Fibroblast of mammary gland (primary cell): ENCODE measurements around the gene ARID1B.
"Not testable (repeated sequence)": the region's sequence is repeated elsewhere in the genome, so short reads cannot be mapped to it uniquely, and the experiment has no call there.

Experiments used
- DNase-seq: peaks from one replicate; pipeline ENCODE4 v3.0.0-alpha.2; 2010; ENCODE audit warnings: low read depth
- H3K4me3 ChIP-seq: 2 replicates; pipeline ENCODE4 v1.5.1; 2011; ENCODE audit warnings: low read depth, mild to moderate bottlenecking, low read length, moderate library complexity; ENCODE audit not compliant: control insufficient read depth
- TF ChIP-seq, protein P1 (sequence below): conservative IDR thresholded peaks from 2 replicates; pipeline ENCODE4 v1.5.1; 2011; ENCODE audit warnings: low read depth, low read length, inconsistent platforms; ENCODE audit not compliant: control insufficient read depth, insufficient read depth

ARID1B gene

DNA sequence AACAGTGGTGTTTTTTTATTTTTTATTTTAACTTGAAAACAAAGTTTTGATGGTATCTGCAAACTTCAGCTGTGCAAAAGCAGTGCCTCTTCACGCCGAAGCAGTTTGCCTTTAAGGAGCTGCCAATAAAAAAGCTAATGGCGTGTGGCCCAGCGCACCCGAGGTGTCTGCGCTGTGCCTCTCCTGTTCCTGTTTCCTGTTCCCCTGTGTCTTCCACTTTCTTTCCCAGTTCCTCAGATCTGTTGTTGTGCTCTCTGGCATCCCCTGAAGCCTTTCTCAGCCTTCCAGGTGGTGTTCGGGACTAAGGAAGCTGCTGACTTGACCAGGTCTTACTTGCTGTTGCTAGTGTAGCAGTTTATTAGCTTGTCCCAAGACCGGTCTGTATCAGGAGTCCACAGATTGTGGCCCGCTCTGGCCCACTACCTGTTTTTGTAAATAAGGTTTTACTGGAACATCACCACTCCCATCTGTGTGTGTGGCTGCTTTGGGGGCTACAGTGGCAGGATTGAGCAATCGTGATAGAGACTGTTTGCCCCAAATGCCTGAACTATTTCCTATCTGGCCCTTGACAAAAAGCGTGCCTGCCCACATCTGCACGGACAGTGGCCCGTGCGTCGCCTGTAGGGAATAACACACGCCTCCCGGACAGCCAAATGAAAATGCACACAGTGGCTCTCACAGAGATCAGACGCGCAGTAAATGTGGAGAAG, 367.8 kb downstream of the ARID1B start:
- TF ChIP-seq, protein P1, sequence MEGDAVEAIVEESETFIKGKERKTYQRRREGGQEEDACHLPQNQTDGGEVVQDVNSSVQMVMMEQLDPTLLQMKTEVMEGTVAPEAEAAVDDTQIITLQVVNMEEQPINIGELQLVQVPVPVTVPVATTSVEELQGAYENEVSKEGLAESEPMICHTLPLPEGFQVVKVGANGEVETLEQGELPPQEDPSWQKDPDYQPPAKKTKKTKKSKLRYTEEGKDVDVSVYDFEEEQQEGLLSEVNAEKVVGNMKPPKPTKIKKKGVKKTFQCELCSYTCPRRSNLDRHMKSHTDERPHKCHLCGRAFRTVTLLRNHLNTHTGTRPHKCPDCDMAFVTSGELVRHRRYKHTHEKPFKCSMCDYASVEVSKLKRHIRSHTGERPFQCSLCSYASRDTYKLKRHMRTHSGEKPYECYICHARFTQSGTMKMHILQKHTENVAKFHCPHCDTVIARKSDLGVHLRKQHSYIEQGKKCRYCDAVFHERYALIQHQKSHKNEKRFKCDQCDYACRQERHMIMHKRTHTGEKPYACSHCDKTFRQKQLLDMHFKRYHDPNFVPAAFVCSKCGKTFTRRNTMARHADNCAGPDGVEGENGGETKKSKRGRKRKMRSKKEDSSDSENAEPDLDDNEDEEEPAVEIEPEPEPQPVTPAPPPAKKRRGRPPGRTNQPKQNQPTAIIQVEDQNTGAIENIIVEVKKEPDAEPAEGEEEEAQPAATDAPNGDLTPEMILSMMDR, result no peak
- peak; percentile 19 for DNase-seq
- H3K4me3 ChIP-seq, result no peak overlapping the region

DNA sequence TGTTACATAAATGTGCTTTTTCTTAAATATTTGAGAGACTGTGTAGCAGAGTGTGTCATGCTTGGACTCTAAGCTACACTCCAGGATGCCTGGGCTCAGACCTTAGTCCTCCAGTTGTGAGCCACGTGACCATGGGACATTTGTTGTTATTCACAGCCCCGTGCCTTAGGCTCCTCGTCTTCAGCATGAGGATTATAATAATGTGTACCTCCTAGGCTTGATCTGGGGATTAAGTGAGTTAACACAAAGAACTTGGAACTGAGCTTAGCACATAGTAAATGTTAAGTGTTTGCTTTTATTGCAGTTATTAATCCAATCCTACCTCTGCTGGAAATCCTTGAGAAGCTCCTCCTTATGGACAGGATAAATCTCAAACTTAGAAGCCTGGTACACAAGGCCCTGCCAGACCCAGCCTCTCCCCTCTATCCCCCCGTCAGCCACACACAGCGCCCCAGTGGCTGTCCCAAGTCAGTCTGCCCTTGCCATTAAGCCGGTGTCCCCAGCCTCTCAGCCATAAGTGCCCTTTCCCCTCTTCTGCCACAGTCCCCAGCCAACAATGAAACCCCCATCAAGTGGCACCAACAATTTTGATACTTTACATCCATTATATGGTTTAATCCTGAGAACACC, 368.6 kb downstream of the ARID1B start:
- H3K4me3 ChIP-seq, result no peak overlapping the region
- DNase-seq, result peak; percentile 55
- TF ChIP-seq, protein P1, result no peak

DNA sequence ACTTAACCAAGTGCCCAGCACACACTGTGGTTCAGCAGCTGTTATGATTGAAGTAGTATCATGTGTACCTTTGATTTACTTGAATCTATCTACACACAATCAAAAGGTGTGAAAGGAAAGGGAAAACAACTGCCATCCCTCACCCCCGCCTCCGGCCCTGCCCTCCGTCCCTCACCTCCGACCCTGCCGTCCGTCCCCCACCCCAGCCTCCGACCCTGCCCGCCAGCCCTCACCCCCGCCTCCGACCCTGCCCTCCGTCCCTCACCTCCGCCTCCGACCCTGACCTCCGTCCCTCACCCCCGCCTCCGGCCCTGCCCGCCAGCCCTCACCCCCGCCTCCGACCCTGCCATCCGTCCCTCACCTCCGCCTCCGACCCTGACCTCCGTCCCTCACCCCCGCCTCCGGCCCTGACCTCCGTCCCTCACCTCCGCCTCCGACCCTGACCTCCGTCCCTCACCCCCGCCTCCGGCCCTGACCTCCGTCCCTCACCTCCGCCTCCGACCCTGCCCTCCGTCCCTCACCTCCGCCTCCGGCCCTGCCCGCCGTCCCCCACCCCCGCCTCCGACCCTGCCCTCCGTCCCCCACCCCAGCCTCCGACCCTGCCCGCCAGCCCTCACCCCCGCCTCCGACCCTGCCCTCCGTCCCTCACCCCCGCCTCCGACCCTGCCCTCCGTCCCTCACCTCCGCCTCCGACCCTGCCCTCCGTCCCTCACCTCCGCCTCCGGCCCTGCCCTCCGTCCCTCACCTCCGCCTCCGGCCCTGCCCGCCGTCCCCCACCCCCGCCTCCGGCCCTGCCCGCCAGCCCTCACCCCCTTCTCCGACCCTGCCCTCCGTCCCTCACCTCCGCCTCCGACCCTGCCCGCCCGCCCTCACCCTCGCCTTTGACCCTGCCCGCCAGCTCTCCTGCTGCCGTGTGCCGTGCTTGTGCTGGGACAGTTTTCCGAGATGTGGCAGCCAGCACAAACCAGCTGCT, 370.2 kb downstream of the ARID1B start:
- H3K4me3 ChIP-seq, DNase-seq: not testable (repeated sequence)

DNA sequence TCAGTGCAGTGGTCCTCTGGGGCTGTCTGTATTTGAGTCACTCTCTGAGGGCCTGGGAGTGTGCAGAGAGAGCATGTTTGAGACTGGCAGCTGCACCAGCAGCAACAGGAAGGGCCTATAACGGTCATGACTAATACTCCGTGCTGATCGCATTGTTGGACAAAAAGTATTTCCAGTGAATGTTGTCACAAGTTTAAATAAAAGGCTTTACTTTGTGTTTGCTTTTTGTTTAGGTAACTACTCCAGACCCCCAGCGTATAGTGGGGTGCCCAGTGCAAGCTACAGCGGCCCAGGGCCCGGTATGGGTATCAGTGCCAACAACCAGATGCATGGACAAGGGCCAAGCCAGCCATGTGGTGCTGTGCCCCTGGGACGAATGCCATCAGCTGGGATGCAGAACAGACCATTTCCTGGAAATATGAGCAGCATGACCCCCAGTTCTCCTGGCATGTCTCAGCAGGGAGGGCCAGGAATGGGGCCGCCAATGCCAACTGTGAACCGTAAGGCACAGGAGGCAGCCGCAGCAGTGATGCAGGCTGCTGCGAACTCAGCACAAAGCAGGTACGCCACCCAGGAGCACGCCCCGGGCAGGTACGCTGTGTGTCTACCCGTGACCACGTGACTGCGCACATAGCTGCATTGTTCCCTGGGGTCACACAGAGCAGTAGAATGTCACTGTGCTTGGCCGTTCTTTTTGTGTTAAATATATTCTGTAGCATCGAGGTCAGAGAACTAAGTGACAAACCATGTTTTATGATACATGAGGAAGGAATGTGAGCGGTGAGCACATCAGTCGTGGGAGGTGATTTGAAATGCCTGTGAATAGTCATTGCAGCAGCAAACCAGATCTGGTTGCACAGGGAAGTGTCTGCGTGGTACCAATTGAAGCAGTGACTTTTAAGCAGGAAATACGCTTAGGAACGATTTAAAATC, 371.5 kb downstream of the ARID1B start:
- no peak overlapping the region for H3K4me3 ChIP-seq

DNA sequence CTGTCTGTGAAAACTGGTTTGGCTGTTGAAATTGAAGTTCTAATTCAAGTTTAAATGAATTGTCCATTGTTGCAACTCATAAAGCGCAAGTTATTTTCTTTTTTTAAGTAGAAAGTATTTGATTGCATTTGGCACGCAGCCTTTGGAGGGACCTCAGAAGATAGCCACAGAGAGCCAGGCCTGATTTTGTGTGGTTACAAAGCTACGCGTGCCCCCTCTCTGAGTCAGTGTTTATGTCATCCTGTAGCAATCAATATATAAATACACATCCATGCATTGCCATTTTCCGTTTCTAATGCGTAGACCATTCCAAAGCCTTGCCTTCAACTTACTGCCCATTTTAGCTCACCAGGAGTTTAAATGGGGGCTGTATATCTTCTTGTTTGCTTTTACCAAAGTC, 372.9 kb downstream of the ARID1B start:
- TF ChIP-seq, protein P1, result no peak
- no peak overlapping the region for H3K4me3 ChIP-seq
- DNase-seq, result peak; percentile 78

More for the DNA sequence above, 371.5 kb downstream of the ARID1B start:
- TF ChIP-seq, protein P1, result no peak
- peak; percentile 97 for DNase-seq

DNA sequence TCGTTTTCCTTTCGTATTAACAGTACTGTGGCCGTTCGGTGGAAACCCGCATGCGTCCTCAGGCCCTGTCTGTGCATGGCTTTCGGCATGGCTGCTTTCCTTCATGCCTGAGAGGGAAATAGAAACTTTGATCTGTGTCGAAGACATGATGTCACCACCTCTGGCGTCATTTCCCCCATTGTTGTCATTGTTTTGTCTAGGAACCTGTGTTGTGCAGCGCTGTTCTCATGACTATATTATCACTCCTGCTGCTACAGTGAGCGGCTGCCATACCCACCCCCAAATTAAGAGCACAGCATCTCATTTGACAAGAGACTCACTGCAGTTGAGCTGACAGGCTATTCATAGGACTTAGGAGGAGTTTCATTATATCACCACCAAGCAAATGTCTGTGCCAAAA, 373.9 kb downstream of the ARID1B start:
- DNase-seq, result no peak
- no peak overlapping the region for H3K4me3 ChIP-seq
- TF ChIP-seq, protein P1, result no peak
